ENCODE measurements around the gene ST6GALNAC6.
"Not testable (repeated sequence)": the region's sequence is repeated elsewhere in the genome, so short reads cannot be mapped to it uniquely, and the experiment has no call there.

Gene ST6GALNAC6

DNA sequence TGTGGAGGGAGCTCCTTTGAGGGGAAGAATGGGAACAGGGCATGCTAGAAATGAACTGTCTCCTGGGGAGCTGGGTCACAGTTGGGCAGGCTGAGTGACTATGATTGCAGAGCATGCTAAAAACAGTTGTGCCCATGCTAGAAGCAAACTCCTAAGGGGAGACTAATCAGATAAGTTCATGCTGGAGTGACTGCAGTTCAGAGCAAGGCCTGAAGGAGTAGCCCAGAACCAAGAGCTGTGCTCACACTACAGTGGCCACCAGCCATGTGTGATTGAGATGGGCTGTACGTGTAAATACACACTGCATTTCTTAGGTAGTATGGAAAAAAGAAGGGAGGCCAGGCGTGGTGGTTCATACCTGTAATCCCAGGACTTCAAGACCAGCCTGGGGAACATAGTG is 11.6 kb downstream of the ST6GALNAC6 start:
- no peak for DNase-seq

GRCh38 chr9:127886401-127886972 is 12.9 kb downstream of the ST6GALNAC6 start:
- DNase-seq: no peak

DNA sequence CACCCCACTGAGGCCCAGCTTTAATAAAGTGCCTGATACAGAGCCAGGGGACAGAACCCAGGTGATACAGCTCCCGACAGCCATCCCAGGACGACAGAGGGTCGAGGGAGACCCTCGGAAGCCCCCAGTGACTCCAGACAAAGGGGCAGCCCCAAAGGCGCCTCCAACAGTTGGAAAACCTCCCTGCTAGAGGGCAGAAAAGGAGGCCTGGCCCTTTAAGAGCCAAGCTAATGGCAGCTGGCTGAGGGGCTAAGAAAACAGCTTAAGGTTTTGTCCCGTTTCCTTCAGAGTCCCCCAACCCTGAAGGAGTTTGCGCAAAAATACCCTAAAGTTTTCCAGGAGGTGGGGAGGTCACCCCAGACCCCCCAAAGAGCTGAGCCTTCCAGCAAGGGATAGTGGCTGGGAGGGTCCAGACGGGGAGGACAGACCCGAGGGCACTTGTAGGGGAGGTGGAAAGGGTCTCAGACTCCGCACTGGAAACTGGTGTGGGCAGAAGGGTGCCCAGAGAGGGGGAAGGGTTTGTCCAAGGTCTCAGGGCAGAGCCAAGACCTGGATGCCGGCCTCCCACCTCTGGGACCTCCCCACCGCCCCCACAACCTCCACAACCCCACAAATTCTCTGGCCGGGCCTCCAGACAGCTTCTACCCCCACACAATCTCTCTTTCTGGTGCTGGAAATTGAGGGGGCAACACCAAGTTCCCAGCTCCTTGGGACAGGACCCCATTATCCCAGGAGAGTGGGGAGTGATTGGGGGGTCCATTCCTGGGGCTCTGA is 13.7 kb downstream of the ST6GALNAC6 start:
- no peak for DNase-seq

DNA sequence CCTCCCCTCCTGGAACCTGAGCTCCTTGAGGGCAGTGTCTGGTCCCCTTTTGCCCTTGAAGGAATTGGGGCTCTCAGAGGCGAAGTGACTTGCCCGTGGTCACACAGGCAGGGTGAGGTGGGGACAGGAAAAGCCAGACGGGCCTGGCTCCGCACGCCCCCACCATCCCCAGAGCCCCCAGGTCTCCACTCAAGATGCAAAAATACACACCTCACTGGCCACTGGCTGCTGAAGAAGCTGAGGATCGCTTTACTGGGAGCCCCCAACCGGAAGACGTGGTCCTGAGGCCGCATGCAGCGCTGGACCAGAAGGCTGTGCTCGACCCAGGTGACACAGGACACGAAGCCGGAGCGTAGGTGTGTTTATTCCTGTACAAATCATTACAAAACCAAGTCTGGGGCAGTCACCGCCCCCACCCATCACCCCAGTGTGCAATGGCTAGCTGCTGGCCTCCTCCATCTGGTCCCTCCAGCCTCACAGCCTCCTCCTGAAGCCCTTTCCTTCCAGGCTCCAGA is 14.4 kb downstream of the ST6GALNAC6 start:
- DNase-seq: no peak

DNA sequence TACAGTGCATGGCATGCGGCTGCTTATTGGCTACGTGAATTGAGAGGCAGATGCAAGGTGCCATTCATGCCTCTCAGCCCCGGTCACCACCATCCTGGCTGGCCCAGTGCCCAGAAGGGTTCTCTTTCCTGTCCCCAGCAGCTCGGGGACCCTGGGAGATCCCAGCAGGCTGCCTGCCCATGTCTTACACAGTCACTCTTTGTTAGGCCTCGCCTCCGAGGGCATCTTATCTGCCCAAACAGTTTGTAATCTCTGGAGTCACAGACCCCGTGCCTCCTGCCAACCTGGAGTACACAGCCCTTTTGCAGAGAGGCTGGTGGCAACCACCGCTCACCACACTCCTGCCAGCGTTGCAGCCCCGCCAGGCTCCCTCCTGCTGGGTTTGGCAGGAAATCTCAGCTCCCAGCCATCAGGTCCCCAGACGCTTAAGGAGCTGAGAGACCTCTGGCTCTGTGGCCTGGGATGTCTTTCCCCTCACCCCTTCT is 14.9 kb downstream of the ST6GALNAC6 start:
- DNase-seq: no peak

- DNase-seq: no peak
Measured at GRCh38 chr9:127883959-127884358, 15.4 kb downstream of the ST6GALNAC6 start.

- not testable (repeated sequence) for DNase-seq
Measured at GRCh38 chr9:127881715-127882114, 17.7 kb downstream of the ST6GALNAC6 start.

GRCh38 chr9:127880143-127880542 is 19.3 kb downstream of the ST6GALNAC6 start:
- DNase-seq: no peak

- no peak for DNase-seq
Measured at GRCh38 chr9:127878652-127879390, 20.6 kb downstream of the ST6GALNAC6 start.

DNA sequence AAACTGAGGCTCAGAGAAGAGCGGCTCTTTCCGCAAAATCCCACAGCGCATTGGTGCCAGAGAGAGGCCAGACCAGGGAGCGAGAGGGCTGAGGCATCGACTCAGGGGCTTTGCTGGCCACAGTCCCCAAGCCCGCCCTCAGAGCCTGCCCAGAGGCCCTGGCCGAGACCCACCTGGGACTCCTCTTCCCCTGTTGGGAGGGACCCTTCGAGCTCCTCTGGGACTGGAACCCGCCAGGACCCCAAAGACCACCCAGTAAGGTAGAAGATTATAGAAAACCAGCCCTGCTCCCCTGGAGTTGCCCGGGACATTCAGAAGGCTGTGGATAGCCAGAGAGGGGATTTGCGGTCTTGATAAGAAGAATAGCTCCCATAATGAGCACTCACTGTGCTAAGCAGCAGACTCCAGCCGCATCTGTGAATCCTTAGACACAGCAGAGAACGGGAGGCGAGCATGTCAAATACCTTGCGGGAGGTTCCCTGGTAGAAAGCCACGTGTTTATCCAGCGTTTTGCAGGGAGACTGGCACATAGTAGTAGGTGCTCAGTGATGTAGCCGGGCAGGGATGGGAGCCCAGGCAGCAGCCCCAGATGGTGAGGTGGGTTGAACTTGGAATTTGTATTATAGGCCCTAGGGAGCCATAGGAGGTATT is 21.3 kb downstream of the ST6GALNAC6 start:
- no peak for DNase-seq

DNA sequence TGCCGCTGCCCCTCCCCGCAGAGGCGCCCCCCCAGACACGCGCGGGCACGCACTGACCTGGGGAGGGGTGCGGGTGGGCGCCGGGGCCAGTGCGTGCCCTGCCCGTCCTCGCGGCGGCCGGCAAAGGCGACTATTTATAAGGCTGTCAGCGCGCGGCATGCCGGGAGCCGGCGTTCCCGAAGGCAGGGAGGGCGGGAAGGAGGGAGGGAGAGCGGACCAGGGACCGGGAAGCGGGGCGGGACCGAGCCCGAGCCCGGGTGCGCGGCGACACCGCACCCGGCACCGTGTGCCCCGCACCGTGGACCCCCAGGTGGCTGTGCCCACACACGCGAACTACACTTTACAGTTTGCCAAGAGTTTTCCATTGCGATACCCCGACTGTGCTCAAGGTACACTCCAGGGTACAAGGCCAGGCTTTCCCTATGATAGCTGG is 21.8 kb downstream of the ST6GALNAC6 start, which contains the start of gene AK1:
AK1 (minus strand) TSS at position 110 of the 433 bp plus-strand sequence. CDS start 3,058 bp downstream, outside the sequence.
- no peak for DNase-seq

DNA sequence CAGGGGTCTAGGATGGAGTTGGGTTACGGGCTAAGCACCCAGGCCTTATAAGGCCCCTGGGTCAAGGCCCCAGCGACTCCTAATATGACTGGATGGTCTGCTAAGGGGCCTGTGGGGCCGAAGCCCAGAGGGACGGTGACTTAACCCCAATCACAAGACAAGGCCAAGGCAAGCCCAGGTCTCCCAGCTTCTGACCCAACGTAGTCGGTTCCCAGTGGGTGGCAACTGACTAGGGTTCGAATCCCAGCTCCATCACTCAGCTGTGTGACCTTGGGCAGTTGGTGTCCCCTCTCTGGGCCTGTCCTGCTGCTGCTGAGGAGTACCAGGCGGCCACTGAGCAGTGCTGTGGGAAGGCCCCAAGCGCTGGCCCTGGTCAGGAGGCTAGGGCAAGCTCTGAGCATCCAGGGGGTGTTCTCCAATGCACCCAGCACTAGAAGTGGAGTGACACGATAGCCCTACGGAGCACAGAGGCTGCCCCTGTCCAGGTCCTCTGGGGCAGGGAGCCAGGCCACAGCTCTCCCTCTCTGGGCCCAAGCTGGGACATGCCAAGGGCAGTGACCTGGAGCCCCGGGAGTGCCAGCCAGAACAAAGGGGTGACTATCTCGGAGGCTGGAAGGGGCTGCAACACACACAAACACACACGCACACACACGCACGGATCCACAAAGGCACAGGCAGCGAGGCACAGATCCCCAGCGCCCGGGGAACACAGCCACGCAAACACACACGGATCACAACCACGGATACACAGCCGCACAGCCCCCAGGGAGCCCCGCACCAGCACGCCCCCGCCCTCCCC is 22.4 kb downstream of the ST6GALNAC6 start:
- no peak for DNase-seq

DNA sequence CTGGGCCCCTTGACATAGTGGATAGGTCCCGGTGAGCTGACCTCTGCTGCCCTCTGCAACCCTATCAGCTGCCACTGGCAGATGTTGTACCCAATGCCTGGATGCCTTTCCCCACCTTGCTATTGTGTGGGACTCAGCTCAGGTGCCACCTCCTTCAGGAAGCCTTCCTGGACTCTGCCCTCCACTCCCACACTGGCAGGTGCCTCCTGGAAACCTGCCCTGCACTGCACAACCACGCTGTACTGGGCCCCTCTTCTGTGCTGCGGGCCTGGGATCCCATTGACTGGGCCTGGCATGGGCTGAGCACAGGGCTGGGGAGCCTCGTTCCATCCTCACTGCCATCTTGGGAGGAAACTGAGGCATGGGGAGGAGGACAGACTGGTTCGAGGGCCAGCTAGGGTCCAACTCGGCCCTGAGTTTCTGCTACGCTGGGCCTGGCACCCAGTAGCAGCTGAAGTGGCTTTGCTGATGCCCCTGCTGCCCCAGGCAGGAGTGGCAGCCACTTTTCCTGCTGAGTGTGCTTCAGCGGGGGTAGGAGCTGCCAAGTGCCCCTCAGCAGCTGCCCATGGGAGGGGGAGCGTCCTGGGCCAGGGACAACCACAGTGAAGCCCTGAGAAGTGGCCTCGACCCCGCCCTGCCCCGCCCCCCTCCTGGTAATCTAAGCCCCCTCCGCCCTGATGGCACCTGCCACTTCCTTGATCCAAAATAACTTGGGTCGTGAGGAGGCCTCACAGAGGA is 23.2 kb downstream of the ST6GALNAC6 start:
- DNase-seq: no peak

- no peak for DNase-seq
Measured at GRCh38 chr9:127875306-127875966, 24.0 kb downstream of the ST6GALNAC6 start.

GRCh38 chr9:127874301-127875221 is 24.8 kb downstream of the ST6GALNAC6 start:
- DNase-seq: no peak

DNA sequence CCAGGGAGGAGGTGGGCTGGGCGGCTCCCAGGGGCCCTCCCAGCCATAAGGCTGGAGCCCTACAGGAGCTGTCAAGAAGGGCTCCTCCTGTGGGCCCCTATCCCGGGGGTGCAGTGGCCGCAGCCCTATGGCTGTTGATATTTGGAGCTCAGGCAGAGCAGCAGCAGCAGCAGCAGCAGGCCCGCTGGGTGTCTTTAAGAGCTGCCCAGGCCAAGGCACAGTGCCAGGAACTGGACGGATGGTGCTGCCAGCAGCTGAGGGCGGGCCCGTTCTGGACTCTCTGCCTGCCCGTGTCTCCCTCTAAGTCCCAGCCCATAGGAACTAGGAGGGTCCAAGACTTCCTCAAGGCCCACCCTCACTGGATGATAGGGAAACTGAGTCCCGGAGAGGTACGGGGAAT is 25.5 kb downstream of the ST6GALNAC6 start:
- no peak for DNase-seq

- DNase-seq: no peak
Measured at GRCh38 chr9:127873223-127873691, 26.1 kb downstream of the ST6GALNAC6 start.

DNA sequence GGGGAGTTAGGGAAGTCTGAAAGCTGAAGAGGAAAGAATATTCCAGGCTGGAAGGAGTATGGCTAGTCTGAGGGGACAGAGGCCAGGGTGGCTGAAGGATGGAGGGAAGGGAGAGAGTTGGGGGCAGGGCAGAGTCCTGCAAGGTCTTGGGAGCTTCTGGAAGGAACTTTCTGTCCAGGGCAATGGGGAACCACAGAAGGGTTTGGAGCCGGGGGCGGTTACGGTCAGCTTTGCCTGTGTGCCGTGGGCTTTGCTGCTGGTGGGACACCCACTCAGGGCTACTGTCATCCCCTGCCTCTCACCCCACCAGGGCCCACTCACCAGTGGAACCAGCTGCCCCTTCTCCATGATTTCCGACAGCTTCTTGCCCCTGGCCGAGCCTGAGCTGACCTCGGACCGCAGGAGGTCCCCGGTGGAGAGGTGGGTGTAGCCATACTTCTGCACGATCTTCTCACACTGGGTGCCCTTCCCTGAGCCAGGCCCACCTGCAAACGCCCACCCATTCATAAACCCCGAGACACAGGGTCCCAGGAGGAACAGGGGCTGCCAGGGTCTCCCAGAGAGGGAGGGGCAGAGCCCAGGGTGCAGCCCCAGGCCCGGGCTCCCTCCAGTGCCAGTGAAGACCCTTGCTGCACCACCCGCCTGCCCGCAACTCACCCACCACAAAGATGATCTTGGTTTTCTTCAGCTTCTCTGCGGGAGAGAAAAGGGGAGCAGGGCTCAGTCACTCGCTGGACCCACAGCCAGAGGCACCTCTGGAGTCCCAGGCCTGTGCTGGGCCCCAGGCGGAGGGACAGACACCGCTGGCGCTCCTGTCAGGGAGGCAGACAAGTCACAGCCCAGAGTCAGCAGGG is 26.8 kb downstream of the ST6GALNAC6 start:
- no peak for DNase-seq
